HEK293 (cell line): ENCODE results near the gene PITPNB.

Experiments used
- CTCF ChIA-PET: fragments of 350-600 bp; formaldehyde crosslinking; extraction: SDS; loops from one replicate; lab custom pipeline; 2021; ENCODE audit warnings: antibody characterized with exemption; lab: Yijun Ruan, JAX
- POLR2A ChIA-PET: fragments of 300-600 bp; formaldehyde crosslinking; extraction: SDS; loops from one replicate; lab custom pipeline; 2020; ENCODE audit warnings: antibody characterized with exemption, inconsistent platforms; lab: Yijun Ruan, JAX
- H3K27ac ChIP-seq: fragments of 200-500 bp; sonication (Bioruptor generic); 2 replicates; pipeline ENCODE4 v1.5.1; 2014; ENCODE audit warnings: low read depth, low read length, control low read depth, inconsistent platforms; ENCODE audit errors: extremely low read depth
- H3K36me3 ChIP-seq, 2 experiments: fragments of 200-500 bp in 1 of 2; sonication (Bioruptor generic) in 1 of 2; 1 replicate in 1 of 2; 2 replicates in 1 of 2; pipeline ENCODE4 v1.5.1; 2014 to 2017; ENCODE audit warnings: inconsistent platforms in 2 of 2, low read length in 2 of 2; ENCODE audit not compliant: control insufficient read depth in 2 of 2, insufficient read depth in 1 of 2
- H3K4me1 ChIP-seq: fragments of 200-500 bp; sonication (Bioruptor generic); 2 replicates; pipeline ENCODE4 v1.5.1; 2014; ENCODE audit warnings: mild to moderate bottlenecking, low read length, inconsistent platforms; ENCODE audit not compliant: control insufficient read depth, insufficient read depth
- H3K4me3 ChIP-seq: 2 replicates; pipeline ENCODE4 v1.5.1; 2011; ENCODE audit warnings: low read depth, mild to moderate bottlenecking, control low read depth, low read length, moderate library complexity
- H3K9me3 ChIP-seq: fragments of 200-500 bp; sonication (Bioruptor generic); 2 replicates; pipeline ENCODE4 v1.5.1; 2014; ENCODE audit warnings: low read depth, low read length, inconsistent platforms; ENCODE audit not compliant: control insufficient read depth, insufficient read depth
- BCL11B ChIP-seq: fragments of 450-650 bp; formaldehyde crosslinking; IDR thresholded peaks from 2 replicates; pipeline ENCODE4 v1.5.1; 2016; ENCODE audit warnings: low read depth, missing biosample characterization, missing genetic modification characterization
- HOXD13 ChIP-seq: sonication (generic); formaldehyde crosslinking; IDR thresholded peaks from 2 replicates; pipeline ENCODE4 v1.8.0; 2022; ENCODE audit warnings: missing genetic modification reagents, borderline replicate concordance
- SCRT2 ChIP-seq: fragments of 450-650 bp; formaldehyde crosslinking; IDR thresholded peaks from 2 replicates; pipeline ENCODE4 v1.5.1; 2016; ENCODE audit warnings: missing biosample characterization, missing genetic modification characterization
- ZBTB20 ChIP-seq: fragments of 450-650 bp; formaldehyde crosslinking; IDR thresholded peaks from 2 replicates; pipeline ENCODE4 v1.5.1; 2016; ENCODE audit warnings: missing biosample characterization, missing genetic modification characterization
- ZBTB21 ChIP-seq: fragments of 450-650 bp; formaldehyde crosslinking; IDR thresholded peaks from 2 replicates; pipeline ENCODE4 v1.5.1; 2017; ENCODE audit warnings: missing biosample characterization, missing genetic modification characterization
- ZNF16 ChIP-seq: fragments of 450-650 bp; formaldehyde crosslinking; IDR thresholded peaks from 2 replicates; pipeline ENCODE4 v1.5.1; 2016; ENCODE audit warnings: low read depth, missing biosample characterization, missing genetic modification characterization
- ZNF354C ChIP-seq: fragments of 450-650 bp; formaldehyde crosslinking; IDR thresholded peaks from 2 replicates; pipeline ENCODE4 v1.5.1; 2016; ENCODE audit warnings: missing biosample characterization, missing genetic modification characterization, low read depth, borderline replicate concordance
- ZNF37A ChIP-seq: fragments of 450-650 bp; IDR thresholded peaks from 2 replicates; pipeline ENCODE4 v1.5.1; 2018; ENCODE audit warnings: missing biosample characterization, missing genetic modification characterization
- ZNF391 ChIP-seq: fragments of 450-650 bp; formaldehyde crosslinking; IDR thresholded peaks from 2 replicates; pipeline ENCODE4 v1.5.1; 2016; ENCODE audit warnings: low read depth, missing biosample characterization, missing genetic modification characterization, borderline replicate concordance
- ZNF555 ChIP-seq: fragments of 450-650 bp; formaldehyde crosslinking; conservative IDR thresholded peaks from 2 replicates; pipeline ENCODE4 v1.5.1; 2017; ENCODE audit warnings: missing biosample characterization, mild to moderate bottlenecking, missing genetic modification characterization, inconsistent platforms
- ZNF610 ChIP-seq: fragments of 450-650 bp; formaldehyde crosslinking; IDR thresholded peaks from 2 replicates; pipeline ENCODE4 v1.5.1; 2016; ENCODE audit warnings: missing biosample characterization, missing genetic modification characterization, borderline replicate concordance
- ZNF654 ChIP-seq: fragments of 450-650 bp; formaldehyde crosslinking; IDR thresholded peaks from 2 replicates; pipeline ENCODE4 v1.5.1; 2016; ENCODE audit warnings: low read depth, missing biosample characterization, missing genetic modification characterization
- ZNF747 ChIP-seq: fragments of 450-650 bp; formaldehyde crosslinking; IDR thresholded peaks from 2 replicates; pipeline ENCODE4 v1.5.1; 2016; ENCODE audit warnings: missing biosample characterization, missing genetic modification characterization
- TF ChIP-seq, protein P1 (sequence below): fragments of 450-650 bp; formaldehyde crosslinking; IDR thresholded peaks from 2 replicates; pipeline ENCODE4 v1.5.1; 2016; ENCODE audit warnings: missing biosample characterization, missing genetic modification characterization
- TF ChIP-seq, protein P2 (sequence below): fragments of 450-650 bp; formaldehyde crosslinking; IDR thresholded peaks from 2 replicates; pipeline ENCODE4 v1.5.0; 2017; ENCODE audit warnings: missing biosample characterization, missing genetic modification characterization, borderline replicate concordance
- TF ChIP-seq, protein P3 (sequence below): fragments of 450-650 bp; formaldehyde crosslinking; IDR thresholded peaks from 2 replicates; pipeline ENCODE4 v1.5.1; 2016; ENCODE audit warnings: missing biosample characterization, missing genetic modification characterization
- TF ChIP-seq, protein P4 (sequence below): fragments of 450-650 bp; formaldehyde crosslinking; IDR thresholded peaks from 2 replicates; pipeline ENCODE4 v1.5.1; 2016; ENCODE audit warnings: missing biosample characterization, missing genetic modification characterization
- TF ChIP-seq, protein P5 (sequence below): sonication (generic); formaldehyde crosslinking; IDR thresholded peaks from 2 replicates; pipeline ENCODE4 v1.8.1; 2022; ENCODE audit warnings: mild to moderate bottlenecking, moderate library complexity, missing genetic modification reagents
- TF ChIP-seq, protein P6 (sequence below): fragments of 450-650 bp; formaldehyde crosslinking; IDR thresholded peaks from 2 replicates; pipeline ENCODE4; 2016; ENCODE audit warnings: missing biosample characterization, missing genetic modification characterization
- TF ChIP-seq, protein P7 (sequence below): IDR thresholded peaks from 2 replicates; pipeline ENCODE4 v1.6.1; 2011; ENCODE audit warnings: mild to moderate bottlenecking, low read depth, low read length, borderline replicate concordance

Gene PITPNB

DNA sequence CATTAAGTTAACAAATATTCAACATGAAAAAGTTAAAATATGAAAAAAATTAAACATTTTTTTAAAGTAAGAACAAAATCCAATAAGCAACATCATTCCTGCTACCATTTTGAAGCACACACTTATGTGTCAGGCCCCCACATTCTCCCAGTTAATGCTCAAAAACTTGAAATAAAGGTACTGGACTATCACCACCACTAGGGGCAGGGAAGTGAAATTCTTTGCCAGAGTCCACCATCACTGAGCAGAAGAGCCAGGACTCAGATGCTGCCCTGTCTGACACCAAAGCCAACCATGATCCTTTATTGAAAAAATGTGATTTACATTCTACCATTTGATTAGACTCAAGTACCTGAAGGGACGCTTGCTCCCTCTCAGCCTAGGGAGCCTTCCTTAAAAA, 39.1 kb downstream of the PITPNB start:
- Histone ChIP-seq H3K4me3 (no peak overlapping the region), H3K36me3 (peaks cover 6 to 26% of the 10 kb centered on the region in 2 experiments), H3K4me1 (peaks cover 14% of the 10 kb centered on the region), H3K9me3 (no peaks in the 10 kb centered on the region), H3K27ac (no peak overlapping the region)
- no peak for TF ChIP-seq SCRT2
- TF ChIP-seq, protein P1, sequence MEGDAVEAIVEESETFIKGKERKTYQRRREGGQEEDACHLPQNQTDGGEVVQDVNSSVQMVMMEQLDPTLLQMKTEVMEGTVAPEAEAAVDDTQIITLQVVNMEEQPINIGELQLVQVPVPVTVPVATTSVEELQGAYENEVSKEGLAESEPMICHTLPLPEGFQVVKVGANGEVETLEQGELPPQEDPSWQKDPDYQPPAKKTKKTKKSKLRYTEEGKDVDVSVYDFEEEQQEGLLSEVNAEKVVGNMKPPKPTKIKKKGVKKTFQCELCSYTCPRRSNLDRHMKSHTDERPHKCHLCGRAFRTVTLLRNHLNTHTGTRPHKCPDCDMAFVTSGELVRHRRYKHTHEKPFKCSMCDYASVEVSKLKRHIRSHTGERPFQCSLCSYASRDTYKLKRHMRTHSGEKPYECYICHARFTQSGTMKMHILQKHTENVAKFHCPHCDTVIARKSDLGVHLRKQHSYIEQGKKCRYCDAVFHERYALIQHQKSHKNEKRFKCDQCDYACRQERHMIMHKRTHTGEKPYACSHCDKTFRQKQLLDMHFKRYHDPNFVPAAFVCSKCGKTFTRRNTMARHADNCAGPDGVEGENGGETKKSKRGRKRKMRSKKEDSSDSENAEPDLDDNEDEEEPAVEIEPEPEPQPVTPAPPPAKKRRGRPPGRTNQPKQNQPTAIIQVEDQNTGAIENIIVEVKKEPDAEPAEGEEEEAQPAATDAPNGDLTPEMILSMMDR (tag by site-specific recombination) = peak; percentile 33; the same call in 1 of the 2 replicates
- ChIA-PET POLR2A (no interaction called here), CTCF (interaction anchor here (0.6 to 5.7 kb wide), 33 partner anchors 8 to 1201 kb away, joined by 3 to 61 read pairs (median 4); no protein-coding TSS in a partner anchor)

DNA sequence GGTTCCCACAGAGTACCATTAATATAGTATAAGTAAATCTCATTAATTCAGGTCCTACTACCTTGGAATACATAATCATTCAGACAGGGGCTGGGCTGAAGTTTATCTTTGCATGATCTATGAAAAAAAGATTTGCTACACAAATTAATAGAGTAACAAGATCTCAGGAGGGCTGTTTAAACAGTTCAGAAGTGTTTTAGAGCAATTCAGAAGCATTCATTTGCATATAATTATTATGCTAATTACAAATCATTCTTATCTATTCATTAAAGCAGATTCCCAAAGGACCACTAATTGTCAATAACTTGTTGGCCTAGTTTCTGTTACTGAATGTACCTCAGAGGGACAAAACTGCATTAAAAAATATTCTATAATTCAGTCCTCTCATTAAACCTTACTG, 40.5 kb downstream of the PITPNB start:
- POLR2A ChIA-PET = interaction anchor here (0.6 kb wide), 1 partner anchor 372 kb away, joined by 3 read pairs; no protein-coding TSS in a partner anchor
- no peak overlapping the region for H3K27ac ChIP-seq
- CTCF ChIA-PET = interaction anchor here (0.7 to 5.7 kb wide), 9 partner anchors 8 to 190 kb away, joined by 3 to 61 read pairs (median 3); no protein-coding TSS in a partner anchor
- H3K36me3 ChIP-seq = peaks cover 7 to 24% of the 10 kb centered on the region in 2 experiments; a peak in 2 of 3 replicates
- H3K9me3 ChIP-seq = no peaks in the 10 kb centered on the region
- no peak for TF ChIP-seq HOXD13
- no peak for TF ChIP-seq ZNF354C (tag by site-specific recombination)
- TF ChIP-seq ZNF391 (tag by site-specific recombination) = no peak
- no peak for TF ChIP-seq ZNF747
- TF ChIP-seq, protein P2, sequence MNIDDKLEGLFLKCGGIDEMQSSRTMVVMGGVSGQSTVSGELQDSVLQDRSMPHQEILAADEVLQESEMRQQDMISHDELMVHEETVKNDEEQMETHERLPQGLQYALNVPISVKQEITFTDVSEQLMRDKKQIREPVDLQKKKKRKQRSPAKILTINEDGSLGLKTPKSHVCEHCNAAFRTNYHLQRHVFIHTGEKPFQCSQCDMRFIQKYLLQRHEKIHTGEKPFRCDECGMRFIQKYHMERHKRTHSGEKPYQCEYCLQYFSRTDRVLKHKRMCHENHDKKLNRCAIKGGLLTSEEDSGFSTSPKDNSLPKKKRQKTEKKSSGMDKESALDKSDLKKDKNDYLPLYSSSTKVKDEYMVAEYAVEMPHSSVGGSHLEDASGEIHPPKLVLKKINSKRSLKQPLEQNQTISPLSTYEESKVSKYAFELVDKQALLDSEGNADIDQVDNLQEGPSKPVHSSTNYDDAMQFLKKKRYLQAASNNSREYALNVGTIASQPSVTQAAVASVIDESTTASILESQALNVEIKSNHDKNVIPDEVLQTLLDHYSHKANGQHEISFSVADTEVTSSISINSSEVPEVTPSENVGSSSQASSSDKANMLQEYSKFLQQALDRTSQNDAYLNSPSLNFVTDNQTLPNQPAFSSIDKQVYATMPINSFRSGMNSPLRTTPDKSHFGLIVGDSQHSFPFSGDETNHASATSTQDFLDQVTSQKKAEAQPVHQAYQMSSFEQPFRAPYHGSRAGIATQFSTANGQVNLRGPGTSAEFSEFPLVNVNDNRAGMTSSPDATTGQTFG (tag by site-specific recombination) = no peak
- TF ChIP-seq ZNF555 (tag by site-specific recombination) = no peak
- TF ChIP-seq, protein P3, sequence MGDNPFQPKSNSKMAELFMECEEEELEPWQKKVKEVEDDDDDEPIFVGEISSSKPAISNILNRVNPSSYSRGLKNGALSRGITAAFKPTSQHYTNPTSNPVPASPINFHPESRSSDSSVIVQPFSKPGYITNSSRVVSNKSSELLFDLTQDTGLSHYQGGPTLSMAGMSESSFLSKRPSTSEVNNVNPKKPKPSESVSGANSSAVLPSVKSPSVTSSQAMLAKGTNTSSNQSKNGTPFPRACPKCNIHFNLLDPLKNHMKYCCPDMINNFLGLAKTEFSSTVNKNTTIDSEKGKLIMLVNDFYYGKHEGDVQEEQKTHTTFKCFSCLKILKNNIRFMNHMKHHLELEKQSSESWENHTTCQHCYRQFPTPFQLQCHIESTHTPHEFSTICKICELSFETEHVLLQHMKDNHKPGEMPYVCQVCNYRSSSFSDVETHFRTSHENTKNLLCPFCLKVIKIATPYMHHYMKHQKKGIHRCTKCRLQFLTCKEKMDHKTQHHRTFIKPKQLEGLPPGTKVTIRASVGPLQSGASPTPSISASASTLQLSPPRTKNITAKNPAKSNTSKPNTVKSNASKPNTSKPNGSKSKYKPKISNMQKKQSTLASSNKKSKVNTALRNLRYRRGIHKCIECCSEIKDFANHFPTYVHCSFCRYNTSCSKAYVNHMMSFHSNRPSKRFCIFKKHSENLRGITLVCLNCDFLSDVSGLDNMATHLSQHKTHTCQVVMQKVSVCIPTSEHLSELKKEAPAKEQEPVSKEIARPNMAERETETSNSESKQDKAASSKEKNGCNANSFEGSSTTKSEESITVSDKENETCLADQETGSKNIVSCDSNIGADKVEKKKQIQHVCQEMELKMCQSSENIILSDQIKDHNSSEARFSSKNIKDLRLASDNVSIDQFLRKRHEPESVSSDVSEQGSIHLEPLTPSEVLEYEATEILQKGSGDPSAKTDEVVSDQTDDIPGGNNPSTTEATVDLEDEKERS (tag by site-specific recombination) = no peak
- TF ChIP-seq ZBTB21 (tag by site-specific recombination) = no peak
- TF ChIP-seq, protein P4, sequence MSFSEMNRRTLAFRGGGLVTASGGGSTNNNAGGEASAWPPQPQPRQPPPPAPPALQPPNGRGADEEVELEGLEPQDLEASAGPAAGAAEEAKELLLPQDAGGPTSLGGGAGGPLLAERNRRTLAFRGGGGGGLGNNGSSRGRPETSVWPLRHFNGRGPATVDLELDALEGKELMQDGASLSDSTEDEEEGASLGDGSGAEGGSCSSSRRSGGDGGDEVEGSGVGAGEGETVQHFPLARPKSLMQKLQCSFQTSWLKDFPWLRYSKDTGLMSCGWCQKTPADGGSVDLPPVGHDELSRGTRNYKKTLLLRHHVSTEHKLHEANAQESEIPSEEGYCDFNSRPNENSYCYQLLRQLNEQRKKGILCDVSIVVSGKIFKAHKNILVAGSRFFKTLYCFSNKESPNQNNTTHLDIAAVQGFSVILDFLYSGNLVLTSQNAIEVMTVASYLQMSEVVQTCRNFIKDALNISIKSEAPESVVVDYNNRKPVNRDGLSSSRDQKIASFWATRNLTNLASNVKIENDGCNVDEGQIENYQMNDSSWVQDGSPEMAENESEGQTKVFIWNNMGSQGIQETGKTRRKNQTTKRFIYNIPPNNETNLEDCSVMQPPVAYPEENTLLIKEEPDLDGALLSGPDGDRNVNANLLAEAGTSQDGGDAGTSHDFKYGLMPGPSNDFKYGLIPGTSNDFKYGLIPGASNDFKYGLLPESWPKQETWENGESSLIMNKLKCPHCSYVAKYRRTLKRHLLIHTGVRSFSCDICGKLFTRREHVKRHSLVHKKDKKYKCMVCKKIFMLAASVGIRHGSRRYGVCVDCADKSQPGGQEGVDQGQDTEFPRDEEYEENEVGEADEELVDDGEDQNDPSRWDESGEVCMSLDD (tag by site-specific recombination) = no peak
- TF ChIP-seq BCL11B (tag by site-specific recombination) = no peak
- TF ChIP-seq ZNF654 (tag by site-specific recombination) = no peak
- TF ChIP-seq, protein P5, sequence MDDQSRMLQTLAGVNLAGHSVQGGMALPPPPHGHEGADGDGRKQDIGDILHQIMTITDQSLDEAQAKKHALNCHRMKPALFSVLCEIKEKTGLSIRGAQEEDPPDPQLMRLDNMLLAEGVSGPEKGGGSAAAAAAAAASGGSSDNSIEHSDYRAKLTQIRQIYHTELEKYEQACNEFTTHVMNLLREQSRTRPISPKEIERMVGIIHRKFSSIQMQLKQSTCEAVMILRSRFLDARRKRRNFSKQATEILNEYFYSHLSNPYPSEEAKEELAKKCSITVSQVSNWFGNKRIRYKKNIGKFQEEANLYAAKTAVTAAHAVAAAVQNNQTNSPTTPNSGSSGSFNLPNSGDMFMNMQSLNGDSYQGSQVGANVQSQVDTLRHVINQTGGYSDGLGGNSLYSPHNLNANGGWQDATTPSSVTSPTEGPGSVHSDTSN (CRISPR knock-in tag) = no peak
- TF ChIP-seq ZNF37A (tag by site-specific recombination) = no peak
- TF ChIP-seq, protein P6, sequence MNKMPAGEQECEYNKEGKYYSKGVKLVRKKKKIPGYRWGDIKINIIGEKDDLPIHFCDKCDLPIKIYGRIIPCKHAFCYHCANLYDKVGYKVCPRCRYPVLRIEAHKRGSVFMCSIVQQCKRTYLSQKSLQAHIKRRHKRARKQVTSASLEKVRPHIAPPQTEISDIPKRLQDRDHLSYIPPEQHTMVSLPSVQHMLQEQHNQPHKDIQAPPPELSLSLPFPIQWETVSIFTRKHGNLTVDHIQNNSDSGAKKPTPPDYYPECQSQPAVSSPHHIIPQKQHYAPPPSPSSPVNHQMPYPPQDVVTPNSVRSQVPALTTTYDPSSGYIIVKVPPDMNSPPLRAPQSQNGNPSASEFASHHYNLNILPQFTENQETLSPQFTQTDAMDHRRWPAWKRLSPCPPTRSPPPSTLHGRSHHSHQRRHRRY (tag by site-specific recombination) = no peak
- TF ChIP-seq ZBTB20 = no peak
- TF ChIP-seq ZNF16 = no peak
- no peak for TF ChIP-seq ZNF610 (tag by site-specific recombination)
- TF ChIP-seq, protein P7, sequence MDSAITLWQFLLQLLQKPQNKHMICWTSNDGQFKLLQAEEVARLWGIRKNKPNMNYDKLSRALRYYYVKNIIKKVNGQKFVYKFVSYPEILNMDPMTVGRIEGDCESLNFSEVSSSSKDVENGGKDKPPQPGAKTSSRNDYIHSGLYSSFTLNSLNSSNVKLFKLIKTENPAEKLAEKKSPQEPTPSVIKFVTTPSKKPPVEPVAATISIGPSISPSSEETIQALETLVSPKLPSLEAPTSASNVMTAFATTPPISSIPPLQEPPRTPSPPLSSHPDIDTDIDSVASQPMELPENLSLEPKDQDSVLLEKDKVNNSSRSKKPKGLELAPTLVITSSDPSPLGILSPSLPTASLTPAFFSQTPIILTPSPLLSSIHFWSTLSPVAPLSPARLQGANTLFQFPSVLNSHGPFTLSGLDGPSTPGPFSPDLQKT = no peak
- peaks cover 14% of the 10 kb centered on the region for H3K4me1 ChIP-seq
- no peak overlapping the region for H3K4me3 ChIP-seq
